ENCODE measurements around the gene GOLGA5.
"Not testable (repeated sequence)": the region's sequence is repeated elsewhere in the genome, so short reads cannot be mapped to it uniquely, and the experiment has no call there.

The GOLGA5 gene

GRCh38 chr14:92819680-92820535 is 25.8 kb downstream of the GOLGA5 start:
- in situ Hi-C loops (cut with HindIII; ENCODE audit: low sequenced_read_pairs) = not testable (repeated sequence)

- in situ Hi-C loops (cut with HindIII; ENCODE audit: low sequenced_read_pairs) = not testable (repeated sequence)
Observed at GRCh38 chr14:92820536-92820840, 26.4 kb downstream of the GOLGA5 start.

GRCh38 chr14:92830902-92831301 is 36.8 kb downstream of the GOLGA5 start:
- in situ Hi-C loops (cut with HindIII; ENCODE audit: low sequenced_read_pairs) = loop anchor here (25.0 kb wide), 1 partner anchor 306 kb away; no protein-coding TSS in a partner anchor

DNA sequence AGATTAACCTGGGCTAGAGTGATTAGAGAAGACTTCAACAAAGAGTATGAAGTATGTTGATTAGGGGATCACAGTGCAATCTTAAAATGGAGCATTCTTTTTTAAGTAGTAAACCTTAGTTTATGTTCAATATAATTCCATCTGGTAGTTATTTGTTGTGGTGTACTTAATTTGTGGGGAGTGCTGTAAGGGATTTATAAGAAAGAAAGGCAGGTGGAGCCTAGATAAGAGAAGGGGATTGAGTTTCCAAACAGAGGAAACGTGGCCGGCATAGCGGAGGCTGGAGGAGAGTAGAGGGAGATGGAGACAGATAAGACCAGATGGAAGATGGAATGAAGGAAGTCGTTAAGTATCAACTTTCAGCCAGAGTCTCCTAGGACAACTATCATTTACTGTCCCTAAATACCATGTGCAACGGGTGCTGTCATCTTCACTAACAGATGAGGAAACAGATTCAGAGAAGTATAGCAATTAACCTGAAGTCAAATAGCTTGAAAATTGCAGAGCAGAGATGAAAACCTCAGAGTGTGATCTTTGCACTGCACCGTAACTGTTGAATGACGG is 38.1 kb downstream of the GOLGA5 start:
- in situ Hi-C loops (cut with HindIII; ENCODE audit: low sequenced_read_pairs) = loop anchor here (25.0 kb wide), 1 partner anchor 305 kb away; no protein-coding TSS in a partner anchor

DNA sequence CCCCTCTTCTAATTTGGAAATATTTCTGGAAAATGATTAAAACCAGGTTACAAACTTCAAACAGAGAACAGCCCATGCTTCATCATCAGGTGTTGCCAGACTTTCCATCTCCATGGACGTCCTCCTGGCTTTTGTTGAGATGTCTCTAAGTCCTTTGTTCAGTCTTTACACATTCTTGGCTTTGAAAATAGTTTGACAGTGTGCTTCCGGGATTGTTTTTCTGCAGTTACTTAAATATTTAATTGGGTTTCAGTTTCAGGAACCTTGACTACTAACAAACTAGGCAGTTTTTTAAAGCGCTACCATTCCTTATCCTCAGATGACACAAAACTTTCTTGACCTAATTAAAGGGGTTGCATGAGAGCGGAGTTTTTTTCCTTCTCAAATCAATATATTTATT is 47.8 kb downstream of the GOLGA5 start:
- in situ Hi-C loops (cut with HindIII; ENCODE audit: low sequenced_read_pairs) = loop anchor here (25.0 kb wide), 1 partner anchor 295 kb away; no protein-coding TSS in a partner anchor

DNA sequence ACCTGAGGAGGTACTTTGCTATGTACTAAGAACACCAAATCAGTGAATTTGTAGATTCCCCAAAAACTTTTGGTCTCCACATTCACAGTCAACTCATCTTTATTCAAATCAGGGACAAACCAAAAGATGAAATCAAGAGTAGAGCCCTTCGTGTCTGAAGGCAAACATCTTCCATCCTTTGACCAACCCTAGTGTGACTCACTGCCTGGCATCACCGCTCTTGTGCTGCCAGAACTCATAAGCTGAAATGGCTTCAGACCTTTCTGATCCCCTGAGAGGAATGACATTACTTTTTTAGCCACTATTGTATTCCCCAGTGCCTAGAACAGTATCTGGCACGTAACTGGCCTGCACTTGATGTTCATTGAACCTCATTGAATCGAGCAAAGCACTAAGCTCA is 50.1 kb downstream of the GOLGA5 start:
- in situ Hi-C loops (cut with HindIII; ENCODE audit: low sequenced_read_pairs) = loop anchor here (25.0 kb wide), 1 partner anchor 293 kb away; no protein-coding TSS in a partner anchor

DNA sequence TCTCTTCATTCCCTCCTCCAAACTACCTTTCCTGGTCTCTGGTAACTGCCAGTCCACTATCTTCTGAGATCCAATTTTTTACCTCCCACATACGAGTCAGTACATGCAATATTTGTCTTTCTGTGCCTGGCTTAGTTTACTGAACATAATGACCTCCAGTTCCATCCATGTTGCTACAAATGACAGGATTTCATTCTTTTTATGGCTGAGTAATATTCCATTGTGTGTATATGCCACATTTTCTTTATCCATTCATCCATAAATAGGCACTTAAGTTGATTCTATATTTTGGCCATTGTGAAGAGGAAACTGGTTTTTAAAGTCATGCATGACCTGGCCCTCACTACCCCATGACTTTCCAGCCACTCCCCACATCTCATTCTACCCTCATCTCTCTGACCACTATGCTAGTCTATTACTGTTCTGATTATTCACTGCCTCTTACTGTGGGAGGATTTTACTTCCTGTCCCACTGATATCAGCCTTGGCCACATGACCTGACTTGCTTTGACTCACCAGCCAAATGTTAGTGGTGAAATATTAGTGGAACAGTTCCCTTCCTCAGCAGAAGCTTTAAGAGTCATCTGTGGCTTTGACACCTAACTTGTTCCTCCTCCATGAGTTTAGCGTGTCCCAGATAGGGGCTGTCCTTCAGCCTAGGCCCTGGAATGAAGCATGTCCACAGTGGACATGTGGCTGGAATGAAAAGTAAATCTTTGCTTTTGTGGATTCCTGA is 52.2 kb downstream of the GOLGA5 start:
- in situ Hi-C loops (cut with HindIII; ENCODE audit: low sequenced_read_pairs) = loop anchor here (25.0 kb wide), 1 partner anchor 291 kb away; no protein-coding TSS in a partner anchor

DNA sequence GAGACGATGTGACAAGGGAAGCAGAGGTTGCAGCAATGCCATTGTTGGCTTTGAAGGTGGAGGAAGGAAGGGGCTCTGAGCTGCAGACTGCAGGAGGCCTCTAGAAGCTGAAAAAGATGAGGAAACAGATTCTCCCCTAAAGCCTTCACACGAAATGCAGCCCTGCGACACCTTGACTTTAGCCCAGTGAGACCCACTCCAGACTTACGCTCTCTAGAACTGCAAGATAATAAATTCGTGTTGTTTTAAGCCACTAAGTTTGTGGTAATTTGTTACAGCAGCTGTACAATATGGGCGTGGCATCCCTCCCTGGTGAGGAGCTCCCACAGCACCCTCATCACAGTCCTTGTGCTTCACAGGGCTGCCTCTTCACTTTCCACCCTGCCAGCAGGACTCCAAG is 53.2 kb downstream of the GOLGA5 start:
- in situ Hi-C loops (cut with HindIII; ENCODE audit: low sequenced_read_pairs) = loop anchor here (25.0 kb wide), 1 partner anchor 290 kb away; no protein-coding TSS in a partner anchor

DNA sequence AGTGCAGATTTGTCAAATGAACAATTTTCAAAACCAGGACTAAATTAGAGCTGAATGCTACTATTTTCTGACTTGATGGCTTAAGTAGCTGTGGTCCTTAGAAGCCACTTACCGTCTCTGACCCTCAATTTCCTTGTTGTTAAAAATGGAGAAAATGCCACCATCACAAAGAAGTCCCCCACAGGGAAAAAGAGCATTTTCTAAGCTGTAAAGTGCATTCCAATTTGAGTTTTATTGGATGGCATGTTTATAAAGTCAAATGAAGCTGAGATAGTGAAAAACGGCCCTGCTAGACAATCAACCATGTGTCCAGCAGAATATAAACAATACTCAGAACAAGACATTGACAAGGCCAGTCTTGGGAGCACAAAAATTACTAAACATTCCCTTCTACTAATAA is 53.6 kb downstream of the GOLGA5 start:
- in situ Hi-C loops (cut with HindIII; ENCODE audit: low sequenced_read_pairs) = loop anchor here (25.0 kb wide), 1 partner anchor 290 kb away; no protein-coding TSS in a partner anchor

GRCh38 chr14:92848887-92849286 is 54.8 kb downstream of the GOLGA5 start:
- in situ Hi-C loops (cut with HindIII; ENCODE audit: low sequenced_read_pairs) = loop anchor here (25.0 kb wide), 1 partner anchor 288 kb away; no protein-coding TSS in a partner anchor

GRCh38 chr14:92850492-92850891 is 56.4 kb downstream of the GOLGA5 start:
- in situ Hi-C loops (cut with HindIII; ENCODE audit: low sequenced_read_pairs) = no loop called here

GRCh38 chr14:92853136-92853535 is 59.0 kb downstream of the GOLGA5 start:
- in situ Hi-C loops (cut with HindIII; ENCODE audit: low sequenced_read_pairs) = not testable (repeated sequence)

DNA sequence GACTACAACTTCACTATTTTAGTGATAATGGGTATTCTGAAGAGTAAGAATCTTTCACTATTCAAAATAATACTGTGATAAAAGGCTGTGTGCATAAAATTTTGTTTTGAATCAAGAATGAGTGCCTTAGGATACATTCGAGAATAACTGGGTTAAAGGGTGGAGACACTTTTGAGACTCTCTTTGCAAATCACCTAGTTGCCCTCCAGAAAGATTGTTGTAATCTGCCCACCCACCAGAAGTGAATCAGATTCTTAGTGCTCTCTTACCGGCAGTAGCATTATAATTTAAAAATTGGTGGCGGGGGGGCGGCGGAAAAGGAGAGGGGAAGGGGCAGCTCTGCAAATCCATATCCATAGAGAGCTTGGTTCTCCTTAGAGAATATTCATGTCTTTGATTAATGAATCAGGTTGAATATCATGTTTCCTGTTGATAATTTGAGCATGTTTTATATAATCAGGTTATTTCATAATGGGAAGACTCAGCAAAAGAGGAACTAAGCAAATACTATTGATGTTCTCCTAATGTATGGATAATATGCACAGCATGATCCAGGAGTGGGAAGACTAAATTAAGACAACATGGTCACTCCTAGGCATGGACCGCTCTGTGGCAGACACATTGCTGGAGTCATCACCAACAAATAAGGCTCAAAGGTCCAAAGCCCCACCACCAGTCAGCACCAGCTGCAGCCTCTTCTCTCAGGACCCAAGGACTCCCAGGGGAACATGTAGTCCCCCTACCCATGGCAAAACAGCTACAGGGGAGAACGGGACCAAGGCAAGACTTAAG is 66.1 kb downstream of the GOLGA5 start:
- in situ Hi-C loops (cut with HindIII; ENCODE audit: low sequenced_read_pairs) = no loop called here

DNA sequence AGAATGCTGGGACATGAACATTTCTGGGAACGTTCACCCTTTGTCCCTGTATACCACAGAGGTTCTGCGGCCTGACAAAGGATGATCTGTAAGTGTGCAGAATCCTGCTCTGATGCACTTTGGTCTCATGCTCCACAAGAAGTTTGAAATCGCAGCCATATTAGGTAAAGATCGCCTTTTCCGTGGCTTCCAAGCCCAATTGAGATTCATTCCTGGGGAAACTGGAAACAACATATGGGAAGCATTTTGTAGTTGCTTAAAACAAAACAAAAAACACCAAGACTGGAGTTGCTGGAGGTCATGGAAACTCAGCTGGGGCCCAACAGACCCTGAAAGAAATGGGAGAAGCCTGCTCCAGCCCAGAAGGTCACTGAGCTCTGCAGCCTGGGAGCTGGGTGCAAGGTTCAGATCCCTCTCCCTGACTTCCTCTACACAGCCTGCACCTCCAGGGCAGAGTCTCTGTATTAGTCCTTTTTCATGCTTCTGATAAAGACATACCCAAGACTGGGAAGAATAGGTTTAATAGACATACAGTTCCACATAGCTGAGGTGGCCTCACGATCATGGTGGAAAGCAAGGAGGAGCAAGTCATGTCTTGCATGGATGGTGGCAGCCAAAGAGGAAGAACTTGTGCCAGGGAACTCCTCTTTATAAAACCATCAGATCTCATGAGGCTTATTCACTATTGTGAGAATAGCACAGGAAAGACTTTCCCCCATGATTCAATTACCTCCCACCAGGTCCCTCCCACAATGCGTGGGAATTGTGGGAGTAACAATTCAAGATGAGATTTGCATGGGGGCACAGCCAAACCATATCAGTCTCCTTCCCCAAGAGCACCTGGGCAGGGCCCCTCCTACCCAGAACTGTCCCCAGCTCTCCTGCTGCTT is 68.0 kb downstream of the GOLGA5 start:
- in situ Hi-C loops (cut with HindIII; ENCODE audit: low sequenced_read_pairs) = no loop called here

DNA sequence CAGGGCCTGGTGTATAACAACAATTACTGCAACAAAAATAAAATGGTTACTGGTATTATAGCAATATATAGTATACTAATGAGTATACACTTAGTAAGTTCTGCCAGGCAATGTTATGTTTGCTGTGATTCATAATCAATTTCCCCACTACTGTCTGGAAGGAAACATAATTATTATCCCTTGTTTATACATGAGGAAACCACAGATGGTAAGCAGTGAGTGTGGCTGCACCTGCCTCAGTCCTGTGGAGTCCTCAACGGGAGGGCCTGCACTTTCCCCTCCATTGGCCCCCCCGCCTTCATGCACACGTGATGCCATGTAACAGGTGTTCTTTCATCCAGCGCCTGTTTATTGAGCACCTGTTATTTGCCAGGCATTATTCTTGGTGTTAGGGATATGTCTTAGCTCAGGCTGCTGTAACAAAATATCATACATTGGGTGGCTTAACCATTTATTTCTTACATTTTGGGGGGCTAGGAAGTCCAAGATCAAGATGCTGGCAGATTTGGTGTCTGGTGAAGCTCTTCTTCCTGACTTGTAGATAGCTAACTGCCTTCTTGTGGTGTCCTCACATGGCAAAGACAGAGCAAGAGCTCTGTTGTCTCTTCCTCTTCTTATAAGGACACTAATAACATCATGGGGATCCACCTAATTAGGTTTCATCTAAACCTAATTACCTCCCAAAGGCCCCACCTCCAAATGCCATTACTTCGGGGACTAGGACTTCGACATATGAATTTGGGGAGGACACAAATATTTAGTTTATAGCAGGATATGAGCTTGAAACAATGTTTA is 69.4 kb downstream of the GOLGA5 start:
- in situ Hi-C loops (cut with HindIII; ENCODE audit: low sequenced_read_pairs) = no loop called here

- in situ Hi-C loops (cut with HindIII; ENCODE audit: low sequenced_read_pairs) = no loop called here
Observed at GRCh38 chr14:92865674-92866073, 71.6 kb downstream of the GOLGA5 start.

DNA sequence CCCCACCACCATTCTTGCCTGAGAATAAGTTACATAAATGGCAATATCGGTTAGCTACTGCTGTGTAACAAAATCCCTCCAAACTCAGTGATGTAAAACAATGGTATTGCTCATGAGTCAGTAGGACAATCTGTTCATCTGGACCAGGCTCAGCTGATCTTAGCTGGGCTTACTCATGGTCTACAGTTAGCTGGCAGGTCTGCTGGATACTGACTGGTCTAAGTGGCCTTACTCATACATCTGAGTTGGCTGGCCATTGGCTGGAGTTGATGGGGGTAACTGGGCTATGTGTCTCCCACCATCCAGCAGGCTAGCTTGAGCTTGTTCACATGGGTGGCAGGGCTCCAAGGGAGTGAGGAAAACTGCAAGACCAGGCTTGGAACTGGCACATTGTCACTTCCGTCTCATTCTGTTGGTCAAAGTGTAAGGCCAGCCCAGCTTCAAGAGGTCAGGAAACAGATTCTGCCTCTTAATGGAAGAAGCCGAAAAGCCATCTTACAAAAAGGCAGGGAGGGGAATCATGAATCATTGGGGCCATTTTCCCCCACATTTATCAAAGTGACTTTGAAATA is 72.2 kb downstream of the GOLGA5 start:
- in situ Hi-C loops (cut with HindIII; ENCODE audit: low sequenced_read_pairs) = no loop called here

All from DLD1 (cell line).